ENCODE results near the gene RAF1. TPM values are rescaled to one million over a fixed set of nuclear protein-coding genes. Genes with fewer than 3 reads are reported as not detected.

RAF1 gene
- total RNA-seq, 2 experiments from 2014 or later: 127 to 139 TPM

- DNase-seq (no peak), ATAC-seq (ENCODE audit: poor library complexity) (no peak)
- H3K9me3 Mint-ChIP-seq: no peaks in the 10 kb centered on the region
- ChIA-PET CTCF (interaction anchor here (0.8 kb wide), 1 partner anchor 10 kb away, joined by 3 read pairs; no protein-coding TSS in a partner anchor), POLR2A (no interaction called here)
- Histone ChIP-seq H3K27me3 (ENCODE audit: control insufficient read depth in 1 of 2, insufficient read depth in 2 of 2, low read length in 2 of 2) (no peaks in the 10 kb centered on the region), H3K4me1 (ENCODE audit: insufficient read depth, low read length) (no peaks in the 10 kb centered on the region), H3K9me3 (ENCODE audit: control insufficient read depth in 1 of 2, insufficient read depth in 1 of 2, low read length in 2 of 2) (no peaks in the 10 kb centered on the region), H3K27ac (ENCODE audit: low read depth in 1 of 2, low read length in 2 of 2) (no peak overlapping the region), H3K4me3 (ENCODE audit: low read length) (no peak overlapping the region), H3K36me3 (ENCODE audit: insufficient read depth, low read length) (no peaks in the 10 kb centered on the region)
- intact Hi-C loops (cut with DNase I, micrococcal nuclease): loop anchor here (5.0 kb wide), 1 partner anchor 184 kb away; no protein-coding TSS in a partner anchor
- no peaks in the 10 kb centered on the region for H3K36me3 Mint-ChIP-seq (ENCODE audit: low read depth)
- TF ChIP-seq CTCF (IDR thresholded peaks at IDR 0.05): no peak
- no peaks in the 10 kb centered on the region for H3K4me1 Mint-ChIP-seq (ENCODE audit: low read depth)
- no peak overlapping the region for H3K4me3 Mint-ChIP-seq
- H3K27ac Mint-ChIP-seq: no peak overlapping the region
- H3K27me3 Mint-ChIP-seq: no peaks in the 10 kb centered on the region
Measured at GRCh38 chr3:12708584-12709192, 44.8 kb upstream of the RAF1 start.

GRCh38 chr3:12707449-12707848 lies 43.5 kb upstream of the RAF1 start:
- no peaks in the 10 kb centered on the region for H3K36me3 Mint-ChIP-seq (ENCODE audit: low read depth)
- DNase-seq: no peak
- ATAC-seq (ENCODE audit: poor library complexity): no peak
- no peak overlapping the region for H3K4me3 Mint-ChIP-seq
- Histone ChIP-seq H3K9me3 (ENCODE audit: control insufficient read depth in 1 of 2, insufficient read depth in 1 of 2, low read length in 2 of 2) (no peaks in the 10 kb centered on the region), H3K27me3 (ENCODE audit: control insufficient read depth in 1 of 2, insufficient read depth in 2 of 2, low read length in 2 of 2) (no peaks in the 10 kb centered on the region), H3K4me1 (ENCODE audit: insufficient read depth, low read length) (no peaks in the 10 kb centered on the region), H3K36me3 (ENCODE audit: insufficient read depth, low read length) (no peaks in the 10 kb centered on the region), H3K27ac (ENCODE audit: low read depth in 1 of 2, low read length in 2 of 2) (no peak overlapping the region), H3K4me3 (ENCODE audit: low read length) (no peak overlapping the region)
- CTCF ChIA-PET: interaction anchor here (1.1 kb wide), 1 partner anchor 12 kb away, joined by 4 read pairs; no protein-coding TSS in a partner anchor
- H3K4me1 Mint-ChIP-seq (ENCODE audit: low read depth): no peaks in the 10 kb centered on the region
- intact Hi-C loops (cut with DNase I, micrococcal nuclease): loop anchor here (5.0 kb wide), 1 partner anchor 185 kb away; no protein-coding TSS in a partner anchor
- H3K9me3 Mint-ChIP-seq: no peaks in the 10 kb centered on the region
- no peaks in the 10 kb centered on the region for H3K27me3 Mint-ChIP-seq
- POLR2A ChIA-PET: no interaction called here
- no peak for TF ChIP-seq CTCF (IDR thresholded peaks at IDR 0.05)
- H3K27ac Mint-ChIP-seq: no peak overlapping the region

GRCh38 chr3:12706504-12707253 lies 42.8 kb upstream of the RAF1 start:
- ChIA-PET CTCF (interaction anchor here (0.8 to 1.1 kb wide), 3 partner anchors 10 to 135 kb away, joined by 3 to 4 read pairs (median 3); partner anchors contain the start of gene RPL32), POLR2A (no interaction called here)
- Mint-ChIP-seq H3K4me1 (ENCODE audit: low read depth) (no peaks in the 10 kb centered on the region), H3K36me3 (ENCODE audit: low read depth) (no peaks in the 10 kb centered on the region), H3K27ac (no peak overlapping the region), H3K4me3 (no peak overlapping the region), H3K9me3 (no peaks in the 10 kb centered on the region), H3K27me3 (no peaks in the 10 kb centered on the region)
- H3K36me3 ChIP-seq (ENCODE audit: insufficient read depth, low read length): no peaks in the 10 kb centered on the region
- H3K9me3 ChIP-seq (ENCODE audit: control insufficient read depth in 1 of 2, insufficient read depth in 1 of 2, low read length in 2 of 2): no peaks in the 10 kb centered on the region
- no peaks in the 10 kb centered on the region for H3K4me1 ChIP-seq (ENCODE audit: insufficient read depth, low read length)
- ATAC-seq (ENCODE audit: poor library complexity) (peak; percentile 99), DNase-seq (peak; percentile 12 to 81 (median 35))
- TF ChIP-seq CTCF (IDR thresholded peaks at IDR 0.05): peak; percentile 77
- intact Hi-C loops (cut with DNase I, micrococcal nuclease): loop anchor here (1.0 to 5.0 kb wide), 3 partner anchors 14 to 186 kb away; partner anchors contain the start of gene RAF1 (in 1 of the 2)
- no peak overlapping the region for H3K4me3 ChIP-seq (ENCODE audit: low read length)
- H3K27ac ChIP-seq (ENCODE audit: low read depth in 1 of 2, low read length in 2 of 2): no peak overlapping the region
- H3K27me3 ChIP-seq (ENCODE audit: control insufficient read depth in 1 of 2, insufficient read depth in 2 of 2, low read length in 2 of 2): no peaks in the 10 kb centered on the region

All from CD4-positive, alpha-beta T cell (primary cell).